K562 (cell line): Measurements from ENCODE around the gene BSN. TPM values are rescaled to one million over a fixed set of nuclear protein-coding genes. Genes with fewer than 3 reads are reported as not detected.

Experiments used
- ATAC-seq: fragments of 200-7000 bp; cut with Tn5 transposase; 3 replicates; pipeline ENCODE4 v1.9.1; 2020; ENCODE audit warnings: moderate library complexity
- BruUV-seq: library from RNA; stranded (reverse); fragments of 400-500 nt; replicated peaks from 2 replicates; lab custom pipeline; 2021; lab: Mats Ljungman, UMichigan
- CTCF ChIA-PET: fragments of 300-600 bp; formaldehyde crosslinking; extraction: SDS; loops from one replicate; lab custom pipeline; 2021; ENCODE audit warnings: low intra/inter-chr PET ratio; lab: Yijun Ruan, JAX
- POLR2A ChIA-PET: fragments of 300-600, 350-650 bp; sonication (Branson Sonifier 250); formaldehyde crosslinking; extraction: SDS; loops from one replicate; lab custom pipeline; 2021; ENCODE audit warnings: antibody characterized with exemption, inconsistent platforms; lab: Yijun Ruan, JAX
- DNase-seq, 4 experiments: peaks; one replicate each; pipeline versions ENCODE4 v3.0.0 to v3.0.0-alpha.2; 2011 to 2018; ENCODE audit warnings: low spot score in 3 of 4, mixed read lengths in 3 of 4; ENCODE audit errors: extremely low read depth in 1 of 4
- FAIRE-seq: peaks from 2 replicates; lab custom pipeline; 2011; peaks lifted over from hg19 to GRCh38; lab: Jason Lieb, UNC
- H2AFZ ChIP-seq: 2 replicates; pipeline ENCODE4 v1.6.0; 2011; ENCODE audit warnings: low read depth, low read length, control low read depth, inconsistent platforms
- H3K27ac ChIP-seq: fragments of 200-600 bp; 3 replicates; pipeline ENCODE4 v1.8.0; 2011; ENCODE audit warnings: low read depth, mild to moderate bottlenecking, control low read depth, inconsistent platforms, low read length, moderate library complexity, mixed read lengths; ENCODE audit errors: extremely low read depth
- H3K27me3 ChIP-seq, 2 experiments: fragments of 300-600 bp in 1 of 2; 2 replicates in 1 of 2; 3 replicates in 1 of 2; pipeline versions ENCODE4 v1.6.0 to v1.8.0; 2011; ENCODE audit warnings: inconsistent platforms in 2 of 2, low read length in 2 of 2, mild to moderate bottlenecking in 1 of 2, mixed read lengths in 1 of 2, moderate library complexity in 1 of 2; ENCODE audit not compliant: control insufficient read depth in 2 of 2, insufficient read depth in 2 of 2
- H3K36me3 ChIP-seq: fragments of 300-600 bp; 3 replicates; pipeline ENCODE4 v1.8.0; 2011; ENCODE audit warnings: mild to moderate bottlenecking, low read length, inconsistent platforms; ENCODE audit not compliant: control insufficient read depth, insufficient read depth
- H3K4me1 ChIP-seq, 2 experiments: fragments of 200-600 bp in 1 of 2; replicated peaks in 1 of 2; 2 replicates in 1 of 2; 3 replicates in 1 of 2; pipeline versions ENCODE4 v1.5.1 to v1.8.0; 2011; ENCODE audit warnings: inconsistent platforms in 2 of 2, low read length in 2 of 2, mild to moderate bottlenecking in 1 of 2, mixed read lengths in 1 of 2, moderate library complexity in 1 of 2; ENCODE audit not compliant: control insufficient read depth in 2 of 2, insufficient read depth in 2 of 2
- H3K4me2 ChIP-seq: 2 replicates; pipeline ENCODE4 v1.6.1; 2011; ENCODE audit warnings: low read length, control low read depth, inconsistent platforms, mixed read lengths; ENCODE audit not compliant: insufficient read depth
- H3K4me3 ChIP-seq: fragments of 200-600 bp; sonication (generic), shearing (Covaris generic); 2 replicates; pipeline ENCODE4 v1.5.1; 2016; ENCODE audit warnings: control low read depth, inconsistent platforms
- H3K79me2 ChIP-seq: fragments of 200-600 bp; 3 replicates; pipeline ENCODE4 v1.8.0; 2011; ENCODE audit warnings: low read length, inconsistent platforms; ENCODE audit not compliant: control insufficient read depth, insufficient read depth
- H3K9ac ChIP-seq, 2 experiments: 2 replicates each; pipeline versions ENCODE4 v1.6.0 to v1.6.1; 2011; ENCODE audit warnings: low read depth in 2 of 2, low read length in 2 of 2, control low read depth in 1 of 2, inconsistent platforms in 1 of 2, mild to moderate bottlenecking in 1 of 2, mixed read lengths in 1 of 2; ENCODE audit not compliant: insufficient read depth in 1 of 2
- H3K9me1 ChIP-seq: one replicate; pipeline ENCODE4 v1.6.0; 2011; ENCODE audit warnings: inconsistent platforms, mild to moderate bottlenecking, low read length, moderate library complexity; ENCODE audit not compliant: control insufficient read depth, insufficient read depth
- H3K9me3 ChIP-seq: replicated peaks from 2 replicates; pipeline ENCODE4 v1.5.1; 2011; ENCODE audit warnings: low read depth, low read length, inconsistent platforms; ENCODE audit not compliant: control insufficient read depth, insufficient read depth
- H4K20me1 ChIP-seq: replicated peaks from 2 replicates; pipeline ENCODE4 v1.6.1; 2011; ENCODE audit warnings: low read length, inconsistent platforms, mixed read lengths; ENCODE audit not compliant: control insufficient read depth, insufficient read depth
- CTCF ChIP-seq, 3 experiments: IDR thresholded peaks in 2 of 3; conservative IDR thresholded peaks in 1 of 3; 2 replicates each; pipeline ENCODE4 v1.5.1; 2011 to 2012; ENCODE audit warnings: low read length in 3 of 3, mild to moderate bottlenecking in 3 of 3, control low read depth in 2 of 3, improper control_type of control experiment in 1 of 3, inconsistent platforms in 1 of 3, low read depth in 1 of 3, mixed read lengths in 1 of 3, moderate library complexity in 1 of 3; ENCODE audit not compliant: insufficient read depth in 2 of 3
- HDAC8 ChIP-seq: fragments of 450-650 bp; IDR thresholded peaks from 2 replicates; pipeline ENCODE4 v1.6.1; 2016; ENCODE audit warnings: mild to moderate bottlenecking, missing genetic modification characterization, moderate library complexity, missing compliant biosample characterization
- NR1H2 ChIP-seq: sonication (generic); formaldehyde crosslinking; IDR thresholded peaks from 2 replicates; pipeline ENCODE4 v1.4.0; 2020; ENCODE audit warnings: mild to moderate bottlenecking, missing genetic modification reagents
- RAD21 ChIP-seq, 2 experiments: fragments of 250-450 bp in 1 of 2; fragments of 450-650 bp in 1 of 2; sonication (Bioruptor Pico) in 1 of 2; formaldehyde crosslinking in 1 of 2; IDR thresholded peaks in 1 of 2; conservative IDR thresholded peaks in 1 of 2; 2 replicates each; pipeline versions ENCODE4 v1.4.0 to v1.8.0; 2020 to 2022; ENCODE audit warnings: mild to moderate bottlenecking in 2 of 2, moderate library complexity in 1 of 2
- WGBS: fragments of 100-300 bp; shearing (Covaris generic); methylation state at CpG from one replicate; pipeline ENCODE4 v1.1.6; 2016; ENCODE audit warnings: low coverage, mixed read lengths; ENCODE audit not compliant: insufficient coverage; ENCODE audit errors: missing lambda C conversion rate; 5-methylcytosine and 5-hydroxymethylcytosine counted together
- in situ Hi-C: fragments of 300-500 bp; cut with MboI; formaldehyde crosslinking; loops from 4 replicates; pipeline ENCODE4 v1.15.0; 2018; ENCODE audit warnings: inconsistent platforms, mixed read lengths
- intact Hi-C: fragments of 100-400 bp; cut with micrococcal nuclease; formaldehyde crosslinking; loops from 2 replicates; pipeline ENCODE4 v1.14.2; 2022
- polyA plus RNA-seq, 8 experiments: library from polyadenylated mRNA; depleted of rRNA in 4 of 8; stranded (reverse) in 5 of 8; unstranded in 3 of 8; fragments of >200 nt; fragmentation: Nextera tagmentation in 2 of 8; fragmentation: Illumina TruSeq in 1 of 8; extraction: Ambion mirVana in 2 of 8; extraction: Trizol in 1 of 8; gene quantifications; 2 replicates each; pipeline versions ENCODE4 v1.2.1 to v1.2.3, GENCODE V29; 2011 to 2014; ENCODE audit warnings: inconsistent platforms in 1 of 8, missing spikeins in 1 of 8
- total RNA-seq, 7 experiments: library from RNA; depleted of rRNA in 6 of 7; stranded (reverse); fragments of >200 nt in 6 of 7; fragmentation: Illumina TruSeq in 2 of 7; extraction: Trizol in 2 of 7; gene quantifications; 2 replicates each; pipeline versions ENCODE4 v1.2.1 to v1.2.3, GENCODE V29; 2011 to 2021; ENCODE audit warnings: low replicate concordance in 1 of 7

BSN gene
- total and polyA plus RNA-seq, 9 of the 15 experiments (the other 6 are each of a cell fraction or from before 2014, with no cell fraction given) = 0.03 to 1.5 (median 0.29) TPM

GRCh38 chr3:49700453-49701128 lies 146.3 kb downstream of the BSN start:
- H3K27ac ChIP-seq = no peak overlapping the region
- intact Hi-C loops = loop anchor here (1.0 to 5.0 kb wide), 2 partner anchors 161 to 207 kb away; no protein-coding TSS in a partner anchor
- no peak overlapping the region for H3K4me3 ChIP-seq
- peaks cover 0 to 10% of the 10 kb centered on the region in 2 experiments; a peak in 2 of 5 replicates for H3K4me1 ChIP-seq
- ChIA-PET POLR2A (interaction anchor here (0.6 to 0.7 kb wide), 2 partner anchors 92 to 199 kb away, joined by 4 read pairs; no protein-coding TSS in a partner anchor), CTCF (no interaction called here)
- ATAC-seq = no peak
- no TSS peak for BruUV-seq
- no peak overlapping the region; a peak in 1 of 4 replicates for H3K9ac ChIP-seq
- H3K4me2 ChIP-seq = no peak overlapping the region
- no peaks in the 10 kb centered on the region for H4K20me1 ChIP-seq
- no peaks in the 10 kb centered on the region for H3K27me3 ChIP-seq
- peaks cover 75% of the 10 kb centered on the region; the same call in 2 of the 3 replicates for H3K36me3 ChIP-seq
- WGBS = 75% methylated on average over 11 of the region's 13 CpGs
- peaks cover 3% of the 10 kb centered on the region for H3K9me1 ChIP-seq
- FAIRE-seq = no peak
- H3K9me3 ChIP-seq = no peaks in the 10 kb centered on the region
- DNase-seq = no peak
- TF ChIP-seq HDAC8 (tag) (no peak), RAD21 (CRISPR knock-in tag; conservative IDR thresholded peaks at IDR 0.05 in 1 of 2, IDR thresholded peaks at IDR 0.05 in 1 of 2) (peak in 1 of 2 experiments; percentile 14; a peak in 1 of 4 replicates), CTCF (IDR thresholded peaks at IDR 0.05 in 2 of 3, conservative IDR thresholded peaks at IDR 0.05 in 1 of 3; ENCODE audit: insufficient read depth in 2 of 3, low read depth in 1 of 3, low read length in 3 of 3) (peak in 2 of 3 experiments; percentile 20 to 29; a peak in 2 of 6 replicates), NR1H2 (CRISPR knock-in tag) (no peak)
- TF ChIP-seq, all 486 proteins: peak for 2
- H2AFZ ChIP-seq = no peak overlapping the region
- no peaks in the 10 kb centered on the region for H3K79me2 ChIP-seq
- in situ Hi-C loops = loop anchor here (5.0 kb wide), 1 partner anchor 142 kb away; no protein-coding TSS in a partner anchor
